ENCODE results near the gene PPP1R9A.

Gene PPP1R9A

DNA sequence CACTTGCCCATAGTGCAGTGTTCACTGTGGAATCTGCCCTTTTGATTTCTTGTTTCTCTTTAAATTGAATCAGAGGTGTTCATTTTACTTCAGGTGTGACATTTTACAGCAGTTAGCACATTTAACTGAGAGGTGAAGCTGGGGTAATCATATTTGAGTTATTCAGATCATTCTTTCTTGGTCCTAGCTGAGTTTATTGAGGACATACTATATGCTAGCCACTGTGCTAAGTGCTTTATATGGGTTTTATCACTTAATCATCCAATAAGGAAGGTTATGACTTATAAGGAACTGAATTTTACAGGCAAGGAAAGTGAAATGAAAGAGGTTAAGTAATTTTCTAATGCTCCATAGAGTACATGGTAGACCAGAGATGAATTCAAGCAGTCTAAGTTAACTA lies 337.2 kb downstream of the PPP1R9A start:
- Histone ChIP-seq H3K4me1 (ENCODE audit: control insufficient read depth, low read length) (no peaks in the 10 kb centered on the region), H3K27me3 (ENCODE audit: control insufficient read depth, low read length) (no peaks in the 10 kb centered on the region), H3K4me3 (ENCODE audit: low read length) (no peak overlapping the region), H3K4me2 (ENCODE audit: low read length) (no peak overlapping the region), H3K79me2 (ENCODE audit: control insufficient read depth, low read length) (no peaks in the 10 kb centered on the region), H3K27ac (ENCODE audit: low read depth, low read length) (no peak overlapping the region), H3F3A (ENCODE audit: control insufficient read depth, insufficient read depth) (no peaks in the 10 kb centered on the region), H3K9me2 (replicated peaks; ENCODE audit: control insufficient read depth, low read length) (no peaks in the 10 kb centered on the region), H3K9me3 (ENCODE audit: control insufficient read depth, insufficient read depth, low read length) (no peaks in the 10 kb centered on the region), H3K36me3 (ENCODE audit: control insufficient read depth, low read length) (no peaks in the 10 kb centered on the region), H4K20me1 (ENCODE audit: control insufficient read depth, insufficient read depth, low read depth, low read length) (no peaks in the 10 kb centered on the region)
- TF ChIP-seq, protein P1, sequence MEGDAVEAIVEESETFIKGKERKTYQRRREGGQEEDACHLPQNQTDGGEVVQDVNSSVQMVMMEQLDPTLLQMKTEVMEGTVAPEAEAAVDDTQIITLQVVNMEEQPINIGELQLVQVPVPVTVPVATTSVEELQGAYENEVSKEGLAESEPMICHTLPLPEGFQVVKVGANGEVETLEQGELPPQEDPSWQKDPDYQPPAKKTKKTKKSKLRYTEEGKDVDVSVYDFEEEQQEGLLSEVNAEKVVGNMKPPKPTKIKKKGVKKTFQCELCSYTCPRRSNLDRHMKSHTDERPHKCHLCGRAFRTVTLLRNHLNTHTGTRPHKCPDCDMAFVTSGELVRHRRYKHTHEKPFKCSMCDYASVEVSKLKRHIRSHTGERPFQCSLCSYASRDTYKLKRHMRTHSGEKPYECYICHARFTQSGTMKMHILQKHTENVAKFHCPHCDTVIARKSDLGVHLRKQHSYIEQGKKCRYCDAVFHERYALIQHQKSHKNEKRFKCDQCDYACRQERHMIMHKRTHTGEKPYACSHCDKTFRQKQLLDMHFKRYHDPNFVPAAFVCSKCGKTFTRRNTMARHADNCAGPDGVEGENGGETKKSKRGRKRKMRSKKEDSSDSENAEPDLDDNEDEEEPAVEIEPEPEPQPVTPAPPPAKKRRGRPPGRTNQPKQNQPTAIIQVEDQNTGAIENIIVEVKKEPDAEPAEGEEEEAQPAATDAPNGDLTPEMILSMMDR (IDR thresholded peaks at IDR 0.05; ENCODE audit: low read depth, low read length, poor library complexity, severe bottlenecking): no peak
- TF ChIP-seq EZH2phosphoT487 (IDR thresholded peaks at IDR 0.05; ENCODE audit: borderline replicate concordance, low read length): no peak

DNA sequence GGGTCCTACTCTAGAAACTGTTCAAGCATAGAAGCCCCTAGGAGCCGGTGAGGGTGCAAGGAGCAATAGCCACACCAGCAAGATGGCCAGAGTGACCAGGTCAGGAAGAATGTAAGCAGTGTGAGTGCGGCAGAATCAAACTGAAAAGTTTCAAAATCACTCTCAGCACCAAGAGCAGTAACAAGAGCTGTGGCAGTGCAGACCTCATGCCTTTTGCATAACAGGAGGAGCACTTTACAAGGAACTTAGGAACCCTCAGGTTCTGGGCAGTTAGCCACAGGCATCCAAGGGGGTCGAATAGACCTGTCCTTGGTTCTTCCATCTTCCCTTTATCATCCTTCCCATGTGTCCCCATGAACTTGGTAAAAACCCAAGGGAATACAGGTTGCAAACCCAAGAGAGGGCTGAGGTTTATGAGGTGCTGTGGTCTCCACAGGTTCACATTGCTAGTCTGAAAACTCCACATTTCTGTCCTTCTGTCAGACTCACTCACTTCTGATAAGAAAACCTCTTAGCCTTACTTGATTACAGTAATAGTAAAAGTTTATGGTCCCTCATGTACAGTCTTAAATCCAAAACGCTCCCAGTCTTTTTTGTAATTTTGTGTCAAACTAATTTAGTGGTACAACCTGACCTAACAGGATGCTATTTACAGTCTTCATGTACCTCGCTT lies 338.6 kb downstream of the PPP1R9A start:
- H3K27me3 ChIP-seq (ENCODE audit: control insufficient read depth, low read length): no peaks in the 10 kb centered on the region
- H3K36me3 ChIP-seq (ENCODE audit: control insufficient read depth, low read length): no peaks in the 10 kb centered on the region
- no peaks in the 10 kb centered on the region for H3K79me2 ChIP-seq (ENCODE audit: control insufficient read depth, low read length)
- TF ChIP-seq, protein P1 (IDR thresholded peaks at IDR 0.05; ENCODE audit: low read depth, low read length, poor library complexity, severe bottlenecking): no peak
- TF ChIP-seq EZH2phosphoT487 (IDR thresholded peaks at IDR 0.05; ENCODE audit: borderline replicate concordance, low read length): no peak
- no peaks in the 10 kb centered on the region for H3K9me2 ChIP-seq (replicated peaks; ENCODE audit: control insufficient read depth, low read length)
- no peaks in the 10 kb centered on the region for H4K20me1 ChIP-seq (ENCODE audit: control insufficient read depth, insufficient read depth, low read depth, low read length)
- H3K9me3 ChIP-seq (ENCODE audit: control insufficient read depth, insufficient read depth, low read length): no peaks in the 10 kb centered on the region
- H3F3A ChIP-seq (ENCODE audit: control insufficient read depth, insufficient read depth): no peaks in the 10 kb centered on the region
- no peaks in the 10 kb centered on the region for H3K4me1 ChIP-seq (ENCODE audit: control insufficient read depth, low read length)
- H3K27ac ChIP-seq (ENCODE audit: low read depth, low read length): no peak overlapping the region
- no peak overlapping the region for H3K4me3 ChIP-seq (ENCODE audit: low read length)
- no peak overlapping the region for H3K4me2 ChIP-seq (ENCODE audit: low read length)

DNA sequence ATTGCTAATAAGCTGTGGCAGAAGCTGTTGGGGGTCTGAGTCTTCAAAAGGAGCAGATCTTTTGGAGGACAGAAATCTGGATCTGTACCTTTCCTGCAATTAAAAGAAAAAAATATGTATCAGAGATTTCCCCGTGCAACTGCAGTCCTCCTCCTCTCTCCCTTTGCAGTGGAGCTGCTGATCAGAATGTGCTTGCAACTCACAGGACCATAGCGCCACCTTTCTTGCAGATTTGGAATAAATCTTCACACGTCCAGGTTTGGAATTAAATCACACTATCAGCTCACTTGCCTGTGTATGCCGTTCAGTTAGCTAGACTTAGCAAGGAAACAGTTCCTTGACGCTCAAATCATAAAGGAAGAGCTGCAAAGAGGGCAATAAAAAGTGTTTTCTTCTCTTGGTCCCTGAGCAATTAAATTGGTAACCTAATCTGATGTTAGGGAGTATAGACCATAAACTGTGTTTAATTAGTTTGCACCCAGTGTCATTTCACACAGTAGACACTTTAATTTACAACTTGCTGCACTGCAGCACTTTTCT lies 339.5 kb downstream of the PPP1R9A start:
- no peaks in the 10 kb centered on the region for H4K20me1 ChIP-seq (ENCODE audit: control insufficient read depth, insufficient read depth, low read depth, low read length)
- H3K27ac ChIP-seq (ENCODE audit: low read depth, low read length): no peak overlapping the region
- no peaks in the 10 kb centered on the region for H3F3A ChIP-seq (ENCODE audit: control insufficient read depth, insufficient read depth)
- H3K9me2 ChIP-seq (replicated peaks; ENCODE audit: control insufficient read depth, low read length): no peaks in the 10 kb centered on the region
- TF ChIP-seq, protein P1 (IDR thresholded peaks at IDR 0.05; ENCODE audit: low read depth, low read length, poor library complexity, severe bottlenecking): peak; percentile 73
- TF ChIP-seq EZH2phosphoT487 (IDR thresholded peaks at IDR 0.05; ENCODE audit: borderline replicate concordance, low read length): no peak
- H3K27me3 ChIP-seq (ENCODE audit: control insufficient read depth, low read length): no peaks in the 10 kb centered on the region
- H3K9me3 ChIP-seq (ENCODE audit: control insufficient read depth, insufficient read depth, low read length): no peaks in the 10 kb centered on the region
- H3K4me1 ChIP-seq (ENCODE audit: control insufficient read depth, low read length): no peaks in the 10 kb centered on the region
- no peak overlapping the region for H3K4me3 ChIP-seq (ENCODE audit: low read length)
- no peaks in the 10 kb centered on the region for H3K79me2 ChIP-seq (ENCODE audit: control insufficient read depth, low read length)
- H3K4me2 ChIP-seq (ENCODE audit: low read length): no peak overlapping the region
- H3K36me3 ChIP-seq (ENCODE audit: control insufficient read depth, low read length): no peaks in the 10 kb centered on the region

Data from DOHH2 (cell line).